ENCODE measurements around the gene PPP6C.

DNA sequence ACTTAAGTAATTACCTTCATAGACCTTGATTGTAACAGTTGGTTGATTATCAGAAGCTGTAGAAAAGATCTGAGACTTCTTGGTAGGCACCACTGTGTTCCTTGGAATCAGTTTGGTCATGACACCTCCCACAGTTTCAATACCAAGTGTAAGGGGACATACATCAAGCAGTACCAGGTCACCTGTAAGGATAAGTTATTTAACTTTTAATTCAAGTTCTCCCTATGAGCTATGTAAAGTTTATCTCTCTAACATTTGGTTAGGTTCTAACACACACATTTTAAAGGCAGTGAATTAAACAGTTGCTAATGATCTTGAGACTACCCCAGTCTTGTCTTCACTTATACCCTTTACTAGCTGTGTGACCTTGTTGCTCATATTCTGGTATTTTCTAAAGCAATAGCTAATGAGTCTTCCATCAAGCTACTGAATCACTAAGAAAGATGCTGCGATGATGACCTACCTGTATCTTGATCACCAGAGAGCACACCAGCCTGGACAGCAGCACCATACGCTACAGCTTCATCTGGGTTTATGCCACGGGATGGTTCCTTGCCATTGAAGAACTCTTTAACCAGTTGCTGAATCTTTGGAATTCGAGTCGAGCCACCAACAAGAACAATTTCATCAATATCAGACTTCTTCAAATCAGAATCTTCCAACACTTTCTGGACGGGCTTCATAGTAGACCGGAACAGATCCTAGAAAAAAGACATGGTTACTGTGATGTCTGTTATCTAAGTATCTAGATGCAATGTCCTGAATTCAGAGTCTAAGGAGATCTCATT lies 48.7 kb upstream of the PPP6C start:
- TF ChIP-seq MYC (IDR thresholded peaks at IDR 0.05; ENCODE audit: low read depth, low read length) (no peak), POLR2A (IDR thresholded peaks at IDR 0.05; ENCODE audit: low read depth, low read length) (peak; percentile 33), CTCF (IDR thresholded peaks at IDR 0.05; ENCODE audit: extremely low read depth in 1 of 2, insufficient read depth in 1 of 2, low read depth in 1 of 2, low read length in 2 of 2) (no peak), JUN (IDR thresholded peaks at IDR 0.05; ENCODE audit: borderline replicate concordance, insufficient read depth, insufficient read length, low read depth) (no peak), POLR2AphosphoS5 (IDR thresholded peaks at IDR 0.05; ENCODE audit: insufficient read depth, low read depth, low read length) (no peak)
- TF ChIP-seq, protein P1, sequence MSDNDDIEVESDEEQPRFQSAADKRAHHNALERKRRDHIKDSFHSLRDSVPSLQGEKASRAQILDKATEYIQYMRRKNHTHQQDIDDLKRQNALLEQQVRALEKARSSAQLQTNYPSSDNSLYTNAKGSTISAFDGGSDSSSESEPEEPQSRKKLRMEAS (IDR thresholded peaks at IDR 0.05; ENCODE audit: insufficient read depth, insufficient read length), result no peak
